Activated effector memory CD4-positive, alpha-beta T cell treated with Interleukin-2 at 50 U/mL for 16 hours (primary cell): Measurements from ENCODE around the gene SBK2.

Source experiments
- DNase-seq: peaks from one replicate; pipeline ENCODE4 v3.0.0-alpha.2; 2020

Gene SBK2

GRCh38 chr19:55483706-55484592, 53.0 kb downstream of the SBK2 start:
- DNase-seq, result no peak

GRCh38 chr19:55482967-55483705, 53.8 kb downstream of the SBK2 start:
- no peak for DNase-seq

- no peak for DNase-seq
Measured at GRCh38 chr19:55482156-55482961, 54.6 kb downstream of the SBK2 start.

- DNase-seq, result no peak
Measured at GRCh38 chr19:55481794-55482155, 55.2 kb downstream of the SBK2 start.

GRCh38 chr19:55481148-55481793, 55.7 kb downstream of the SBK2 start:
- DNase-seq, result no peak

- DNase-seq, result no peak
Measured at GRCh38 chr19:55479451-55480230, 57.3 kb downstream of the SBK2 start.

GRCh38 chr19:55479045-55479444, 57.9 kb downstream of the SBK2 start:
- no peak for DNase-seq
